Upper lobe of left lung (tissue), 4 donors: Measurements from ENCODE around the gene DNAH9.
"Not testable (repeated sequence)": the region's sequence is repeated elsewhere in the genome, so short reads cannot be mapped to it uniquely, and the experiment has no call there.

Experiments
- CTCF ChIP-seq, 6 experiments: fragments of 450-650 bp in 4 of 6; fragments of 200-600 bp in 2 of 6; sonication (generic) in 2 of 6; IDR thresholded peaks; one replicate each; pipeline ENCODE4 v1.5.1; 2016 to 2019; ENCODE audit warnings: antibody characterized with exemption in 6 of 6
- EP300 ChIP-seq, 4 donors: sonication (generic); formaldehyde crosslinking; IDR thresholded peaks; one replicate each; pipeline ENCODE4 v1.5.1; 2017; ENCODE audit warnings: antibody characterized with exemption in 4 of 4, control low read depth in 2 of 4
- POLR2A ChIP-seq, 4 donors: fragments of 450-650 bp; IDR thresholded peaks; one replicate each; pipeline ENCODE4 v1.5.1; 2016 to 2017; ENCODE audit warnings: antibody characterized with exemption in 4 of 4, mild to moderate bottlenecking in 2 of 4
- POLR2AphosphoS5 ChIP-seq, 2 donors: sonication (generic); formaldehyde crosslinking; IDR thresholded peaks; one replicate each; pipeline ENCODE4 v1.5.1; 2017; ENCODE audit warnings: antibody characterized with exemption in 2 of 2

GRCh38 chr17:11972741-11973140 is 374.5 kb downstream of the DNAH9 start:
- TF ChIP-seq CTCF, POLR2AphosphoS5, EP300, POLR2A (IDR thresholded peaks at IDR 0.05): not testable (repeated sequence)
